Measurements from ENCODE around the gene LRRC8C.
"Not testable (repeated sequence)": the region's sequence is repeated elsewhere in the genome, so short reads cannot be mapped to it uniquely, and the experiment has no call there.

The LRRC8C gene

DNA sequence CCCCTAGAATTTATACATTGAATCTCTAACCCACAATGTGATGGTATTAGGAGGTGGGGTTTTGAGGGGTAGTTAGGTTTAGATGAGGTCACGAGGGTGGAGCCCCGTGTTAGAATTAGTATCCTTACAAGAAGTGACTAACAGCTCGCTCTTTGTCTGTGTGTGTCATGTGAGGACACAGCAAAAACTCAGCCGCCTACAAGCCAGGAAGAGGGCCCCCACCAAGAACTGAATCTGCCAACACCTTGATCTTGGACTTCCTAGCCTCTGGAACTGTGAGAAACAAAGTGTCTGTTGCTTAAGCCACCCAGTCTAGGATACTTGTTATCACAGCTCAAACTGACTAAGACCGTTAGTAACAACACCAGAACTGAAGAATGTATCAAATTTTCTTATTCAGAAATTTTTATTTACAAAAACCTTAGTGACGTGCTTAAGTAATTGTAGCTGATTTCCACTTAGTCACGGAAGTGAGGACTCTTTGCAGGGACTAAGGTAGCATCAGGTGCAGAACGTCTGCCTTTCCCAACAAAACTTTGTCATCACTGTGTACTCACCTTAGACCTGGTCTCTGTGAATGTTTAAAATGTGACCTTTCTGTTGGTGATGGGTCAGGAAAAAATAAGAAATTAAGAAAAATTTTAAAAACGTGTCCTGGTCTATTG, 24.5 kb upstream of the LRRC8C start:
- DNase-seq = peak; percentile 71 to 76

DNA sequence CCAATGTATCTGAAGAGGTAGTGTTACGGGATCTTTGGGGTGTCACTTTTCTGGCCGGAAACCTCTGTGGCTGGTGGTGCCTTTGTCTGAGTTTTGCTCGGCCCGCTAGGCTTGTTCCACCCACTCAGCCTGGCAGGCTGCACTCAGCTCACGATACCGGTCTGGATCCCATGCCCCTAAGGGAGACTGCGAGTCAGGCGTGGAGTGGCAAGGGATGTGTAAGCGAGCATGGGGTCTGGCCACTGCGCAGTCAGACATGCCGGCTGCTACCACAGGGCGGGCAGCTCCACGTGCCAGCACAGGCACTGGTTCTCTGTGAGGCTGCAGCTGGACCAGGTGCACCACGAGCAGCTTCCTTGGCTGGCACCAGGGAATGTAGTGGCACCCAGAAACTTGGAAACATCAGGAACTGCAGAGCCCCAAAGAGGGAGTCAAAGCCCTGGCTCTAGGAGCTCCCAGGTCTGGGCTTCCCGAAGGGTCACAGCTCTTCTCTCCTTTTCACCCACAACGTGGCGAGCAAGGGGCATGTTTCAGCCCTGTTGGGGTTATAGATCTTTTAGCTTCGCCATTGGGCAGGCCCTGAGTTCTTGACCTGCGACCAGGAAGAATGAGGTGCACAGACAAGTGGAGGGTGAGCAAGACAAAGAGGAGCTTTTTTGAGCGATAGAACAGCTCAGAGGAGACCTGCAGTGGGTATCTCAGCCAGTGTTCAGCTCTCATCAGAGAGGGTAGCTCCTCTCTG, 23.8 kb upstream of the LRRC8C start:
- DNase-seq = peak; percentile 55 to 61

DNA sequence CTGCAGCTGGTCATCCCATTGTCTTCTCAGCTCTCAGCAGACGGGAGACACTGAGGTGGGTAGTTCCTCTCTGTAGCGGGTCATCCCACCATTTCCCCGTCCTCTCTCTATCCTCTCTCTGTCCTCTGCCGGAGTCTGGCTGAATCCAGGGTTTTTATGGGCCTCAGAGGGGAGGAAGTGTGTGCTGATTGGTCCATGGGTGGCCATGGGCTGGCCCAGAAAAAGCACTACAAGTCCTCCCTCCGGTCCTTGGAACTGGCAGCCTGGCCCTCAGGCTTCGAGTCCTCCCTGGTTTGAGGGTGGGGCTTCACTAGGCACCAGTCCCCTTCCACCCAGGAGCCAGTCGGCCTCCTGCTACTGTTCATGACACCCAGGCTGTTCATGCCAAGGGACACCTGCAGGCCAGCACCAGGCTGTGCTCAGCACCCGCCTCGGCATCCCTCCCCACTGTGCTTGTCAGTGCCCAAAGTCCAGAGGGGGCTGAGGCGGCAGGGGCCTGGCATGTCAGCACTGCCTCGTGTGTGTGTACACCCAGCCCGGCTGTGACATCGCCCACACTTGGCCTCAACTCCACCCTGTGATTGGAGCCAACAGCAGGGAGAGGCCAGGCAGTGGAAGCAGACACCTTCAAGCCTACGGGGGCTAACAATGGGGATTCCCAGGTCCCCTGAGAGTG, 23.0 kb upstream of the LRRC8C start:
- peak; percentile 25 to 26 for DNase-seq

DNA sequence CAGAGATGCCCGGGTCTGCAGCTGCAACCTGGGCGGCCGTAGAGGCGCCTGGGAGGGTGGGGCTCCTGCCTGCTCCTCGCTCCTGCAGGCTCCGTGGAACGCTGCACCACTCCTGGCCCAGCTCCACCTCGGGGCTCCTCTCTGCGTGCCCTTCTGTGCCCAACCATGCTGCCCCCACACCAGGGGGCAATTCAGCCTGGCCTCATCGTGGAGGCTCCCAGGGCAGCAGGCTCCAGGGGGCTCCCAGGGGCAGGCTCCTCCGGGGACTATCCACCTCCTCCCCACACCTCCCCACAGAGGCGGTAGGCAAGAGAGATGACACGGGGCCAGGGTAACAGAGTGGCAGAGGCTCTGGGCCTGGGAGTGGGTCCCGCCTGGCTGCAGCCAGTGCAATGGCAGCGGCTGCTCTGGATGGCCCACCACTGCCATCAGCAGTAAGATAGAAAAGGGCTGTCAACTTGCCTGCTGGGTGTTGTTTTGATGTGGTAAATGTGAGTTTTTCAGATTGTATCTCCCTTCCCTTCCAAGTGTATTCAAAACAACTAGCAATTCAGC, 22.4 kb upstream of the LRRC8C start:
- peak; percentile 21 to 28 for DNase-seq

DNA sequence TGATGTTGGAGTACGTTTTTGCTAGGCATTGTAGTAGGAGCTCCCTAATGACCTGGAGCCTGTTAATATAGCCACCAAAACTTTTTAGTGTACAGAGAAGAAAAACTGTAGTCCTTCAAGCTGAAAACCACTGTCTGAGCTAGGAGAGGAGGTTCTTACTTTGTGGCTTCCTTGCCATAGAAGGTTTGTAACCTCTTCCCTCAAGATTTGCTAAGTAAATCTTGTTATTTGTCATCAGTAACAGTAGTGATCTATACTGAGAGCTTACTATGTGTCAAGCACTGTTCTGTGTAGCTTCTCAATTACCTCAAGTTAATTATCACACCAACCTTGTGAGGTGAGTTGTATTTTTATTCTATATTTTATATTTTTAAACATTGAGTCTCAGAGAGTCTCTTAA, 21.2 kb upstream of the LRRC8C start:
- no peak for DNase-seq

DNA sequence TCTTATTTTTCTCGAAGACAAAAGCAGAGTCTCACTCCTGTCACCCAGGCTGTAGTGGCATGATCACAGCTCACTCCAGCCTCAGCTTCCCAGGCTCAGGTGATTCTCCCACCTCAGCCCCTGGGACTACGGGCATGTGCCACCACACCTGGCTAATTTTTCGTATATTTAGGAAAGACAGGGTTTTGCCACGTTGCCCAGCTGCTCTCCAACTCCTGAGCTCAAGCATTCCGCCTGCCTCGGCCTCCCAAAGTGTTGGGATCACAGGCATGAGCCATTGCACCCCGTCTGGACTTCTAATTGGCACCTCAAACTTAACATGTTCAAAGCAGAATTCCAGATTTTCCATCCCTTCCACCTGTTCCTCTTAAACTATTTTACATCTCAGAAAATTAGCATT, 19.0 kb upstream of the LRRC8C start:
- no peak for DNase-seq

DNA sequence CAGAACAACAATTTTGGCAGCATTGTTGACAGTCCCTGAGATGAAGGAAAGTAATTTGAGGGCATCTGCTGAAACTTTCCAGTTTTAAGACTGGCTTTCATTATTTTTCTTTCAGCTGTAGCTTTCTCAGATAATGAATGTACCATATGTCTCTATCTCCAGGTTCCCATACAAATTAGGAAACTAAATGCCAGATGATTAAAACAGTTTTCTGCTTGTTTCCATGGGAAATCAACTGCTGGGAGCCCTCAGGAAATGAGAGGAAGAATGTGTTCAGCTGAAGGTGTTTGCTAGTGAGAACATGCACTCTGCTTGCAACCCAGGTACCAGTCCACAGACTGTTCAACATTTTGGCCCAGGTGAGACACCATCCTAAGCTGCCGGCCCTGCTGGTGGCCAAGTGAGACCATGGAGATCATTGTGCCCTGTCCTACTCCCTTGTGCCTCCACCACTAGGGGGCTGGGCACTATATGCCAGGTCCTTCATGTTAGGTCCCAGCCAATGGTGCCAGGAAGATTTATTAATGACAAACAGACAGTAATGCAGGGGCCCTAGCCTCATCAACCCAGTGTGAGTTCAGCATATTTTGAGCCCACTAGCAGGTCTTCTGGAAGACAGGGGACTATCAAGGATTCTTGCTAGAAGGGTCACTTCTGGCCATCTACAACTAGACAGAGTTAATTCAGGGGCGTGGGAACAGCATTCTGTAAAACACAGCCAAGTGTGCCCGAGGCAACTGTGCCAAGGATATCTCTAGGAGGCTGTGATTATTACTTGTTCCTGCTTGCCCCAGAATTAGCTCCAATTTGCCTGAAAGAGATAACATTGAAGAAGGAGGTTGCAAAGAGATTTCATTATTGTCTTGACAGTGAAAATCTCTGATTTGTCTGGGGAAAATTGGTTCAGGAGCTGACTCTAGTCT, 17.0 kb upstream of the LRRC8C start:
- no peak for DNase-seq

DNA sequence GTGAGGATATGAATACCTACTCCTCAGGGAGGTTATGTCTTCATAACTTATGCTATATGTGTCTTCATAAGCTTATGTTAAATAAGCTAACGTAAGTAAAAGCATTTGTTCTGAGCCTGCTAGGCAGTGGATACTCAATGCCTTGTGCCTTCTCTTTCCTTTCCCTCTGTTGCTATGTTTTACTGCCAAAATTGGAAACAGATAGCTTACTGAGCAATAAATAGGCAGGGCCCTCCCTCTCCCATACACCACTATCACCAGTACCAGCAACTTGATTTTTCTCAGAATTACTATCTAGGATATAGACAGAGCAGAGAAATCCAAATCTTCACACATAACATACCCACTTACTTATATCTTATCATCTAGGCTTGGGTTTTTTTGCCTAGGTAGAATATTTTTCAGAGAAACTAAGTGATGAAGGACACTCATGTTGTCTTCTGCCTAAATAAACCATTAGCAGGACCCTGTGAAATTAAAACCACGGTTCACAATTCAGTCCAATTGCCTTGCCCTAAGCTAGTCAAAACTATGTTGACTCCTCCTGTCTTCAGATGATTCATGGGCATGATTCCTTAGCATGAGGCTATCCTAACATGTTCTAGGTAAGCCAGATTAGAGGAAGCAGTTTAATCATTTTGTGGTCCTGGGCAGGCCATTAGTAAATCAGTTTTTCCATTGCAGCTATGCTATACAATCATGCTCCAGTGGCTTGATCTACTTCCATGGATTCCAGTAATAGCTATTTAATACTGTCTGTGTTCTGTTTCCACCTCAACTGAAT, 15.9 kb upstream of the LRRC8C start:
- no peak for DNase-seq

DNA sequence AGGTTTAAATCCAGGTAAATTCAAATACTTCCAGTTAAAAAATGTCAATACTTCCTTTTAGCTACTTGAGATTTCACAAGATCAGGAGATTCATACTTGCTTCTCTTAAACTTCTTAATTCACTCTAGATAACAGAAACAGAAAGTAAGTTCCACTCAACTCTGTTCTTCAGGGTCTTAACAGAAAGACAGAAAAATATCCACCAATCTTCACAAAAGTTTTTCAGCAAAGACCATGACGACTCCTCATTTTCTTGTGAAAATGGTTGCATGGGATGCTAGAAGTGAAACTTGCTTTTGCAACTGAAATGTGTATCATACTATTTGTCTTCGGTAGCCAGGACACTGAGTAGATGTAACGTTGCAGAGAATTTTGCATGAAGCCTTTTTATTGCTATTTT, 12.3 kb upstream of the LRRC8C start:
- no peak for DNase-seq

DNA sequence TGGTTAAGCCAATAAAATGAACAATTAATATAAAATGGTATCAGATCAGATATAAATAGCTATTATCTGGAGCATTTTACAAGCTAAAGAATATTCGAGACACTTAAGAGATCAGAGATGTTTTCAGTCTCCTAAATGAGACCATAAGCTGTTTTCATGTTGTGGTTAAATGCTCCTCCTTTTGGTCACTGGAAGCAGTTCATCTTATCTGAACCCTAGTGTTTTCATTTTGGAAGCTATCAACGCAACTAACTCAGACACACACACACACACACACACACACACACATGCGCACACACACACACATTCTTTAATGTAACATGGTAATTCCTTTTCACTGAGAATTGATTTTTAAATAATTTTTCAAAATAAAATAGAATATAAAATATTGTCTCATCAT, 10.0 kb upstream of the LRRC8C start:
- no peak for DNase-seq

DNA sequence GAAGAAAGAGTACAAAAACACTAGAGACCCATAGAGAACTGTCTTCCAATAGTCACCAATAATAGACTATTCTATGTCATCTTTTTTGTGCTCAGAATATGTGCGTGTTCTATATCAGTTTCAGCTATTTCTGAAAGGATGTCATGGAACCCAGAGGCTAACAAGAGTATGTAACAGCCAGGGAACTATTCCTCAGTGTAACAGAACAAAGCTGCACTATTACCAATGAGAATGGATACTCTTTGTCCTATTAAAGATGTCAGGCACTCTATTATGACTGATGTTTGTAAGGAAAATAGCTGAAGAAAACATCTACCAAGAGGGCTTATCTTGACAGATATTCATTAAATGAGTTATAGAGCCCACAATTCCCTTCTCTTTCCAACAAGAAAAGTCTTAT, 8.6 kb upstream of the LRRC8C start:
- DNase-seq = no peak

DNA sequence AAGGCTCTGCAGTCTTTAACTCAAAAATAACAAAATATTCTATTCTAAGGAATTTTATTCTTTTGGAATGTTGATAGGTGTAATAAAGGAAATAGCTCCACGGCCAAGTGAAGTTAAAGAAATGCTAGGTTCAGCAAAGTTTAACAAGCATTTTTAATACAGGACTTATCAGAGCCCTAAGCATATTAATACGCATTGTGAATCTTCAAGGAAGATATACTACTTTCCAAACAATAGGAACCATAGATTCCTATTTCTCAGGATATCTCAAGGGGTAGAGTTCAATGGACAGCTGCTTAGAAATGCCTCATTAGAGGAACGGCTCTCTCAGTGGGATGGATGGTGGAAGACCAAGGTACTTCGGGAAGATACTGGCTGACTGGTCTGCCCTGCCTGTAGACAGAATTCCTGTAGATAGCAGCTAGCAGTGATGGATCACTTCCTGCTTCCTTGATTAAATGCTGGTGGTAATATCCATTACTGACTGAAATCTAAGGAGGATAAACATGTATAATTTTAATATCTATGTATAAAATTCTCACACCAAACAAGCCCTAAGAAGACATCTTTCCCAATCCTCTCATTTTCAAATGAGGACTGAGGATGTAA, 8.1 kb upstream of the LRRC8C start:
- no peak for DNase-seq

DNA sequence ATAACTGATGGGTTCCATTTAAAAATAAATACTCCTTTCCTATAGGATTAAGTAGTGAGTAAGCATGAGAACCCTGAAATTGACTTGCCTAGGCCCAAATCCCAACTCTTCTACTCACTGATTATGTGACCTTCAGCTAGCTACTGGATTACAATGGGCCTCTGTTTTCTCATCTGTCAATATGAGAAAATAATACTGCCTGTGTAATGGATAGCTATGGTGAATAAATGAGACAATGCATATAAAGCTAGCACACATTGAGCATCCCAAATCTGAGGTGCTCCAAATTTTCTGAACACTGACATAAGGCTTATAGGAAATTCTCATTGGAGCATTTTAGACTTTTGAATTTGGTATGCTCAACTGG, 5.3 kb upstream of the LRRC8C start:
- no peak for DNase-seq

DNA sequence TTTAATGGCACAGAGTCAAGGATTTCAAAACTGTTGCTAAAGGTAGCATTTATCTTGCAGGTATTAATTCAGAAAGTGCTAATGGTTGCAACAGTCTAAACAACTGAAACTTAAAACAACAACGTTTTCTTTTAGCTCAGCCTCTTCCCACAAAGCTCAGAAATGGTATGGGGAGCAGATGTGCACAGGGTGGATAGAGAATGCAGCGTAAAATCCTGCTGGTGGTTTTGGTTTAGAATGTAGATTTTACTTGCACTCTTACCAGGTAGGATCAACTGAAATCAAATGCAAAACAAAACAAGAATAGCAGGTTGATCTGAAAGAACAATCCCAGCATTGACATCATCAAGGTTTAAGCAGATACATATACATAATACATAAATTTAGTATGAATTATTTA, 3.8 kb upstream of the LRRC8C start:
- no peak for DNase-seq

DNA sequence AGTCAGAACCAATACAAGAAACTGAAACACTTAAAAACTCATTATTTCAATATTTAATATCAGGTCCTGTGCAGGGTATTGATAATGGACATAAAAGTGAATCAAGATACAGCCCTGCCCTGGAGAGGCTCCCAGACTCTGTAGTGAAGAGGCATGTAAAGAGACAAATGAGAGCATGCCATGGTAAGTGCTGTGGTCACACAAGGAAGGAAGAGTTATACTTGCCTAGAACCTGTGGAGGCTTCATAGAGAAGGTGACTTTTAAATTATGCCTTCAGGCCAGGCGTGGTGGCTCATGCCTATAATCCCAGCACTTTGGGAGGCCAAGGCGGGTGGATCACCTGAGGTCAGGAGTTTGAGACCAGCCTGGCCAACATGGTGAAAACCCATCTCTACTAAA, 3.3 kb upstream of the LRRC8C start:
- not testable (repeated sequence) for DNase-seq

DNA sequence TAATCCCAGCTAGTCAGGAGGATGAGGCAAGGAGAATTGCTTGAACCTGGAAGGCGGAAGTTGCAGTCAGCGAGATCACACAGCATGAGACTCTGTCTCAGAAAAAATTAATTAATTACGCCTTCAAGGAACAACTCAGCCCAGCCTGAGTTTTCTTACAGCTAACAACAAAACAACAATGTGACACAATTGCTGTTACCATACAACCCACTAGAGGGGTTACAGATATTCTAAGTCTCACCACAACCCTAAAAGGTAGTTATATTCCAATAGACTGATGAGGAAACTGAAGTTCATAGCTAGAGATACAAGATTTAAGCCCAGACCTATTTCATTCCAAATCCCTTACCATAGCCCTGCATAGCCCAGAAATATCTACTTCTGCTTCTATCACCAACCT, 2.9 kb upstream of the LRRC8C start:
- no peak for DNase-seq

DNA sequence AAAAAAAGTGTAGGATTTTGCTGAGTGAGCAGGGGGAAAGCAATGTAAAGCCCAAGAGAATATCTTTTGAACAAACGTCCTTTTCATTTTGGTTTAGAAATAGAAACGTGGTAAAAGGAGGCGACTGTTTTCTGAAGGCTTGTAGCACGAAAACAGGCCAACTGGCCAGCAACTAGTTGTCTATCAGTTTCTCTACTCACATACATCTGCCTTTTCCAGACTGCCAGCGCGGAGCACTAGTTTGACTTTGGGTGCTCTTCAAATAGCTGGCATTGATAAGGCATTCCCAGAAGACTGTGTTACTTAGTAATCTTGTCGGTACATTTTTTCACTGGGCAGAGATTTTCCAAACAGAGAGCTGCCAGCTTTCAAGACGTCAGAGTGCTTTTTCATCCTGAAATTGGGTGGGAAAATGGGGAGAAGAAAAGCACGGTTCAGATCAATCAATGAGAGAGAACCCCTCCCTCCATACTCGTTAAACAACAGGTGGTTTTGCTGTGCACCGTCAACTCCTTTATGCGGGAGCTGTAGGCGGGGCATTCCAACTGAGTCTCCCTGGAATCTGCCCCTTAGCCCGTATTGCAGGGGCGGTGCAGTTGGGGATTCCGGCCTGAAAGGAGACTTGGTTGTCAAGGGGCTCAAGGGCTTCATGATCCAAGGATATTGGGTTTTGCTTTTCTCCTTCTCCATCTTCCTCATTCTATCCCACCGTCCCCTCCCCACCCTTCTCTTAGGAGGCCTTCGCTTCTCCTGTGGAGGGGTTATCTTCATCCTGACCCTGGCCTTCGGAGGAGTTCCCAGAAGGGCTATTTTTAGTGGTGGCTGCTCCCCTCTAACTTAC, 884 bp upstream of the LRRC8C start:
- DNase-seq = no peak

DNA sequence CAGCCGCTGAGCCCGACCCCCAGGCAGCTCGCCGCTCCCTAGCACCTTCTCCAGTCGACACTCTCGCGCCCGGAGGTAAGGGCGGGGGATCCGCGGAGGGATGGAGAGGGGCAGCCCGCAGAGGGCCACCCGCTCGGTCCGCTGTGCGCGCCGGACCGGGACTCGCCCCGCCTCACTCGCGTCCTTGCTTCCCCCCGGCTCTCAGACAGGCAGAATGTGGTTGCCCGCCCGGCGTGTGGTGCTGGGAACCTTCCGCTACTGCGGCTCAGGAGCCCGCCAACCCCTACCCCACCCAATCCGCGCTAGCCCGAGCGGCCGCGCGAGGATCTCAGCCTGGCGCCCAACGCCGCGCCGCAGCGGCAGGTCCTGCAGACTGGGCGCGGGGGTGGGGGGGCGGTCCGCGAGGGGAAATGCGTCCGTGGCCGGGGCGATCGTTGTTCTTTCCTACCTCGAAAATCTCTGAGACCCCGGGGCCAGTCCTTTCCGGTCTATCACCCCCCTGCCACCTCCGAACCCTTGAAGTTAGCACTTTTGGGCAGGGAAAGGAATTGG, 404 bp downstream of the LRRC8C start:
- peak; percentile 44 to 48 for DNase-seq

DNA sequence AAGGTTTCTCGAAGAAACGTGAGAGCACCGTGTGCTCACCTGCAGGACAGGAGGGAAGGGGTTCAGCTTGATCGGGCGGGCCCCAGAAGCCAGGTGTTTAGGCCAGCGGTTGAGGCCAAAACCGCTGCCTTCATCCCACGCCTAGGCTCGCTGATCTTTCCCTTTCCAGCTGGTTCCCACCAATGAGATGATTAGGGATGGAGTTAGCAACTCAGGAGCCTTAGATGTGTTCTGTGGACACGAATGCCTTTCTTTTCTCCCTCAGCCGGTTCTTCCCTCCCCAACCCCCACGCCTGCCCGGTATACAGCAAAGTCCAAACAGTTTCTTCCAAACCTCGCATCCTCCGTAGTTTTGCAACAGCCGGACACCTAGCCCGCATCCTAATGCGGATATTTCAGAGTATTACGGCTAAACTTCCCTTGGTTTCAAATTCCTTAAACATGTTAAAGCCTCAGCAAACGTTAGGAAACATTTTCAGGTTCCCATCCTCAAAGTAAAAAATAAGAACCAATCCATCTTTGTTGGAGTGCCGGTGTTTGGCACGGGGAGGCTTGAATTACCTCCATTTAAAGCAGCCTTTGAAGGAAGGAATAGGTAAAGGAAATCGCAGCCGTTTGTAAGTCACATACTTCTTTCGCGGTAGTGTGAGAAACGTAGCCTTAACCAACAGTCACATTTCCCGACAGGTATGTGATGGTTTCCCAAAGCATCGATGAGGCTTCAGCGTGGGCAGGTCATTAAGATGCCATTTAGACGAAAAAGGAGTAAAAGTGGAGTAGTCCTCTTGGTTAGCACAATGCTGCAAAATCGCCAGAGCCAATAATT, 1.1 kb downstream of the LRRC8C start:
- DNase-seq = peak; percentile 26 to 49

Data from activated CD4-positive, alpha-beta T cell treated with anti-CD3 and anti-CD28 coated beads, Interleukin-2, amount 50 U/mL, for 4 hours (primary cell).